HG03521 (cell line): ENCODE measurements around the gene TPP1.

Source experiments
- ATAC-seq: cut with Tn5 transposase; IDR thresholded peaks from one replicate; pipeline ENCODE4 v1.9.1; 2021; ENCODE audit warnings: mild to moderate bottlenecking, moderate library complexity; ENCODE audit not compliant: unreplicated experiment

TPP1 gene

GRCh38 chr11:6596239-6596877 lies 22.9 kb downstream of the TPP1 start:
- no peak for ATAC-seq

GRCh38 chr11:6594142-6594768 lies 25.0 kb downstream of the TPP1 start:
- ATAC-seq, result no peak

GRCh38 chr11:6588018-6588417 lies 31.2 kb downstream of the TPP1 start:
- no peak for ATAC-seq

- no peak for ATAC-seq
Observed at GRCh38 chr11:6587360-6587953, 31.8 kb downstream of the TPP1 start.

- no peak for ATAC-seq
Observed at GRCh38 chr11:6586434-6587359, 32.5 kb downstream of the TPP1 start.

- ATAC-seq, result no peak
Observed at GRCh38 chr11:6584528-6584927, 34.7 kb downstream of the TPP1 start.

GRCh38 chr11:6583584-6583983 lies 35.6 kb downstream of the TPP1 start:
- ATAC-seq, result no peak

- ATAC-seq, result no peak
Observed at GRCh38 chr11:6579681-6580080, 39.5 kb downstream of the TPP1 start.

- no peak for ATAC-seq
Observed at GRCh38 chr11:6578134-6578533, 41.1 kb downstream of the TPP1 start.

- ATAC-seq, result no peak
Observed at GRCh38 chr11:6576471-6577373, 42.5 kb downstream of the TPP1 start.

GRCh38 chr11:6574816-6575715 lies 44.2 kb downstream of the TPP1 start:
- no peak for ATAC-seq

- ATAC-seq, result no peak
Observed at GRCh38 chr11:6572215-6572614, 47.0 kb downstream of the TPP1 start.

GRCh38 chr11:6571434-6572008 lies 47.7 kb downstream of the TPP1 start:
- ATAC-seq, result no peak

GRCh38 chr11:6570691-6571427 lies 48.4 kb downstream of the TPP1 start:
- no peak for ATAC-seq

- ATAC-seq, result no peak
Observed at GRCh38 chr11:6569706-6570105, 49.5 kb downstream of the TPP1 start.

- ATAC-seq, result no peak
Observed at GRCh38 chr11:6568191-6568918, 50.9 kb downstream of the TPP1 start.

GRCh38 chr11:6567371-6567745 lies 51.9 kb downstream of the TPP1 start:
- ATAC-seq, result no peak
